Peyer's patch (tissue), 4 donors: ENCODE measurements around the gene SGPL1.

Experiments used
- POLR2A ChIP-seq, 2 donors: fragments of 450-650 bp; IDR thresholded peaks; one replicate each; pipeline ENCODE4 v1.5.1; 2017; ENCODE audit warnings: antibody characterized with exemption in 2 of 2, mild to moderate bottlenecking in 2 of 2, moderate library complexity in 2 of 2
- TF ChIP-seq, protein P1 (sequence below), 6 experiments: fragments of 450-650 bp in 4 of 6; fragments of 200-600 bp in 2 of 6; sonication (generic) in 1 of 6; IDR thresholded peaks; one replicate each; pipeline ENCODE4 v1.5.1; 2017 to 2019; ENCODE audit warnings: antibody characterized with exemption in 6 of 6, mild to moderate bottlenecking in 3 of 6, moderate library complexity in 1 of 6

DNA sequence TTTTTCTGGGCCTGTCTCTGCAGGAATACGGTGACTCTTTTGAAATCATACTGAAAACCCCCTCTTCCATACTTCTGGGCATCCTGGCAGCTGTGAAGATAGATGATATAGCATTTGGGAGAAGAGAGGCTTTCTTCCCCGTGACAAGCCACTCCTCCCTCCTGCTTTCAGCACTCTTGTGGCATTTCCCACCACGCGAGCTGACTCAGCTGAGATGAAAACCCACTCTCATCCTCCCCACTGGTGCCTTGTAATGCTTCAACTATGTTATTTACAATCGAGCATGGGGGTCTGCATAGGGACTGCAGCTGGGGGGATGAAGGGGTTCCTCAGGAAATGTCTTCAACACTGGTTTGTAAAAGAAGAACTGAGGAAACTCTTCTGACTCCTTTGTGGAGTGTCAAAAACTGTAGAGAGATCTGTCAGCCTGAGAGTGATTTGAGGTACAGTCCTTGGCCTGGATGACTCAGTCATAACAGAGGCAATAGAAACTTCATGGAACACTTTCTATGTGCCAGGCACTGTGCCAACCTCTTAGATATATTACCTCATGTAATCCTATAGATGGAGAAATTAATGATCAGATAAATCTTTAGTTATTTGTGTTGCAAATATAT lies 28.8 kb upstream of the SGPL1 start:
- TF ChIP-seq, protein P1, sequence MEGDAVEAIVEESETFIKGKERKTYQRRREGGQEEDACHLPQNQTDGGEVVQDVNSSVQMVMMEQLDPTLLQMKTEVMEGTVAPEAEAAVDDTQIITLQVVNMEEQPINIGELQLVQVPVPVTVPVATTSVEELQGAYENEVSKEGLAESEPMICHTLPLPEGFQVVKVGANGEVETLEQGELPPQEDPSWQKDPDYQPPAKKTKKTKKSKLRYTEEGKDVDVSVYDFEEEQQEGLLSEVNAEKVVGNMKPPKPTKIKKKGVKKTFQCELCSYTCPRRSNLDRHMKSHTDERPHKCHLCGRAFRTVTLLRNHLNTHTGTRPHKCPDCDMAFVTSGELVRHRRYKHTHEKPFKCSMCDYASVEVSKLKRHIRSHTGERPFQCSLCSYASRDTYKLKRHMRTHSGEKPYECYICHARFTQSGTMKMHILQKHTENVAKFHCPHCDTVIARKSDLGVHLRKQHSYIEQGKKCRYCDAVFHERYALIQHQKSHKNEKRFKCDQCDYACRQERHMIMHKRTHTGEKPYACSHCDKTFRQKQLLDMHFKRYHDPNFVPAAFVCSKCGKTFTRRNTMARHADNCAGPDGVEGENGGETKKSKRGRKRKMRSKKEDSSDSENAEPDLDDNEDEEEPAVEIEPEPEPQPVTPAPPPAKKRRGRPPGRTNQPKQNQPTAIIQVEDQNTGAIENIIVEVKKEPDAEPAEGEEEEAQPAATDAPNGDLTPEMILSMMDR (IDR thresholded peaks at IDR 0.05): no peak
- no peak for TF ChIP-seq POLR2A (IDR thresholded peaks at IDR 0.05)
